Measurements from ENCODE around the gene C17orf114.
"Not testable (repeated sequence)": the region's sequence is repeated elsewhere in the genome, so short reads cannot be mapped to it uniquely, and the experiment has no call there.

C17orf114 gene

GRCh38 chr17:4833941-4834680 lies 32.0 kb upstream of the C17orf114 start:
- DNase-seq (ENCODE audit: low spot score), result no peak

DNA sequence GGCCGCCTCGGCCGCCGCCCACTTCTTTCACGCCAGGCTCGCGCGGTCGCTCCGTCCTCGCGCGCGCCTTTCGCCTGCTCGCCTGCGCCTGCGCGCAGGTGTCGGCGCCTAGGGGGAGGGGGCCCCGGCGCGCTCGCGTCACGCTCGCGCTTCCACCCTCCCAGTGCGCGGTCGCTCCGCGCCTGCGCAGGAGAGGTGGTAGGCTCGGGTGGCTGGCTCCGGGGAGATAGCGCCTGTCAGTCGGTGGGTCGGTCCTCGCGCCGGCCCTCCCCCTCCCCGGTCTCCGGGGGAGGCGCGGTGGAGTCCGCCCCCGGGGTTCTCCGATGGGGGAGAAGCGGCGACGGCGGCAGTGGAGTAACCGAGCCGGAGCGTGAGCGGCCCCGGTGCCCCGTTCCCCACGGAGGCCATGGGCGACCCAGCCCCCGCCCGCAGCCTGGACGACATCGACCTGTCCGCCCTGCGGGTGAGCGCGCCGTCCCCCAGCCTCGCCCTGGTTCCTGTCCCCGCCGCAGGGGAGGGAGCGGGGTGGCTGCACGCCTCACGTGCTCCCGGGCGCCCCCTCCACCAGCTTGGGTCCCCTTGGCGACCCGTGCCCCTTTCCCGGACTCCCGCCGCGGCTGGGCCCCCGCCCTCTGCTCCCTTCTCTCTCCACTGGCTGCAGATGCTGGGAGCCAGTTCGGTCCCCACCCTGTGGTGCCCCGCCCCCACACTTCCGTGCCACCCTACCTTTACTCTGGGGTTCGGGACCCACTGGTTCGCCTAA lies 31.2 kb upstream of the C17orf114 start, which contains the start of gene MINK1:
Gene MINK1, plus strand, starts transcription at position 163 of the 763 bp plus-strand sequence. Its CDS starts 244 bp downstream, at position 407.
- TF ChIP-seq CTCF (IDR thresholded peaks at IDR 0.05), result no peak
- peak within 1 kb of the TSS; percentile 90 for H3K4me3 ChIP-seq
- peak within 1 kb of the TSS; percentile 71 to 77 for H3K27ac ChIP-seq
- H3K4me1 ChIP-seq (ENCODE audit: control insufficient read depth in 1 of 2, low read depth in 2 of 2), result peaks cover 9 to 17% of the 10 kb centered on the region in 2 donors
- DNase-seq (ENCODE audit: low spot score) (peak; percentile 22), ATAC-seq (ENCODE audit: insufficient number of reproducible peaks, low FRiP score, low read depth) (peak; percentile 82)
- H3K9me3 ChIP-seq, result no peaks in the 10 kb centered on the region
- no peaks in the 10 kb centered on the region for H3K36me3 ChIP-seq
- no peaks in the 10 kb centered on the region for H3K27me3 ChIP-seq (replicated peaks; ENCODE audit: insufficient read depth)

More at GRCh38 chr17:4833941-4834680, 32.0 kb upstream of the C17orf114 start:
- Histone ChIP-seq H3K27ac (peak overlapping the region; percentile 71 to 77), H3K4me1 (ENCODE audit: control insufficient read depth in 1 of 2, low read depth in 2 of 2) (peaks cover 9 to 17% of the 10 kb centered on the region in 2 donors), H3K9me3 (no peaks in the 10 kb centered on the region), H3K36me3 (no peaks in the 10 kb centered on the region), H3K4me3 (peak overlapping the region; percentile 90), H3K27me3 (replicated peaks; ENCODE audit: insufficient read depth) (no peaks in the 10 kb centered on the region)
- no peak for TF ChIP-seq CTCF (IDR thresholded peaks at IDR 0.05)
- ATAC-seq (ENCODE audit: insufficient number of reproducible peaks, low FRiP score, low read depth), result no peak

GRCh38 chr17:4832829-4833177 lies 30.7 kb upstream of the C17orf114 start:
- not testable (repeated sequence) for ATAC-seq (ENCODE audit: insufficient number of reproducible peaks, low FRiP score, low read depth); H3K9me3 ChIP-seq; H3K36me3 ChIP-seq; DNase-seq (ENCODE audit: low spot score); H3K27me3 ChIP-seq (replicated peaks; ENCODE audit: insufficient read depth)
- Histone ChIP-seq H3K4me1 (ENCODE audit: control insufficient read depth in 1 of 2, low read depth in 2 of 2) (peaks cover 9 to 17% of the 10 kb centered on the region in 2 donors), H3K27ac (peak overlapping the region in 1 of 2 donors; percentile 77), H3K4me3 (peak overlapping the region; percentile 90)

- Histone ChIP-seq H3K27ac (no peak overlapping the region), H3K4me1 (ENCODE audit: control insufficient read depth in 1 of 2, low read depth in 2 of 2) (no peaks in the 10 kb centered on the region), H3K4me3 (no peak overlapping the region), H3K9me3 (no peaks in the 10 kb centered on the region), H3K36me3 (no peaks in the 10 kb centered on the region), H3K27me3 (replicated peaks; ENCODE audit: insufficient read depth) (no peaks in the 10 kb centered on the region)
- DNase-seq (ENCODE audit: low spot score), result no peak
- no peak for ATAC-seq (ENCODE audit: insufficient number of reproducible peaks, low FRiP score, low read depth)
- TF ChIP-seq CTCF (IDR thresholded peaks at IDR 0.05), result no peak
Observed at GRCh38 chr17:4827399-4827798, 25.3 kb upstream of the C17orf114 start.

DNA sequence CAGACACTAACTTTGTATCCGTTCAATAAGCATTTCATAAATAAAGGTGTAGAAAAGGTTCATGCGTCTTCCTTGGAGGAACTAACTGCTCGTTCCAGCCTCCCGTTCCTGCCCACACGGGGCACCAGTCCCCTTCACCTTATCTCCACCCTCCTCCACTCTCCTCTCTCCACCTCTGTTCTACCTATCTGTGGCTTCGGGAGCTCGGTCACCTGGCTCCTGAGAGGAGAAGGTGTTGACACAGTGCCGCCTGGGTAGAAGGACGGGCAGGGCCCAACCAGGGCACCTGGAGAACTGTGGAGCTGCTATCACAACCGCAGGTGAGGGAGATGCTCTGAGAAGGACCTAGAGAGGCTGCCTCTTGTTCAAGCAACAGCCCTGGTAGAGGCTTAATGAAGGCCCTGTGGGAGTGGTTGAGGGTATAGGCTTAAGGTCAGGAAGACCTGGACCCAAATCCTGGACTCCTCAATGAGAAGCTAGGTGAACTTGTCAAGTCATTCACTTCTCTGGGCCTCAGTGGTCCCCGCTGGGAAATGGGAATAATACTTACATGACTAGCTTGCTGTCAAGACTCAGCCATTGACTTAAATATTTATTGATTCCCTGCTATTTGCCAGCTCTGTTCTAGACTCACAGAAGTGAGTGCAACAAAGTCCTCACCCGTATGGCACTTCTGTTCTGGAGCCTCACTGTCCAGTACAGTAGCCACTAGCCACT lies 21.4 kb upstream of the C17orf114 start:
- ATAC-seq (ENCODE audit: insufficient number of reproducible peaks, low FRiP score, low read depth) (no peak), DNase-seq (ENCODE audit: low spot score) (no peak)
- H3K9me3 ChIP-seq, result no peaks in the 10 kb centered on the region
- peaks cover 7% of the 10 kb centered on the region for H3K36me3 ChIP-seq
- no peak overlapping the region for H3K4me3 ChIP-seq
- H3K27me3 ChIP-seq (replicated peaks; ENCODE audit: insufficient read depth), result no peaks in the 10 kb centered on the region
- no peak for TF ChIP-seq CTCF (IDR thresholded peaks at IDR 0.05)
- H3K27ac ChIP-seq, result no peak overlapping the region
- H3K4me1 ChIP-seq (ENCODE audit: control insufficient read depth in 1 of 2, low read depth in 2 of 2), result no peaks in the 10 kb centered on the region
